ENCODE data around the gene ZNF552.
"Not testable (repeated sequence)": the region's sequence is repeated elsewhere in the genome, so short reads cannot be mapped to it uniquely, and the experiment has no call there.

ZNF552 gene

GRCh38 chr19:57818378-57818777, 3.7 kb upstream of the ZNF552 start:
- no peak for DNase-seq (ENCODE audit: low read depth)

- no peak for DNase-seq (ENCODE audit: low read depth)
Observed at GRCh38 chr19:57817976-57818375, 3.3 kb upstream of the ZNF552 start.

- no peak for DNase-seq (ENCODE audit: low read depth)
Observed at GRCh38 chr19:57816652-57817051, 1.9 kb upstream of the ZNF552 start.

GRCh38 chr19:57815247-57816075, 748 bp upstream of the ZNF552 start:
- no peak for DNase-seq (ENCODE audit: low read depth)

GRCh38 chr19:57813919-57814504, 701 bp downstream of the ZNF552 start:
- DNase-seq (ENCODE audit: low read depth) = no peak

GRCh38 chr19:57812975-57813820, 1.5 kb downstream of the ZNF552 start:
- not testable (repeated sequence) for DNase-seq (ENCODE audit: low read depth)

GRCh38 chr19:57812226-57812625, 2.5 kb downstream of the ZNF552 start:
- DNase-seq (ENCODE audit: low read depth) = peak; percentile 82

- peak; percentile 50 for DNase-seq (ENCODE audit: low read depth)
Observed at GRCh38 chr19:57810410-57811295, 4.1 kb downstream of the ZNF552 start.

- DNase-seq (ENCODE audit: low read depth) = peak; percentile 91
Observed at GRCh38 chr19:57807541-57807940, 7.2 kb downstream of the ZNF552 start.

- DNase-seq (ENCODE audit: low read depth) = peak; percentile 92
Observed at GRCh38 chr19:57803594-57804325, 11.0 kb downstream of the ZNF552 start.

GRCh38 chr19:57803265-57803593, 11.5 kb downstream of the ZNF552 start:
- no peak for DNase-seq (ENCODE audit: low read depth)

- DNase-seq (ENCODE audit: low read depth) = no peak
Observed at GRCh38 chr19:57802269-57802668, 12.4 kb downstream of the ZNF552 start.

- no peak for DNase-seq (ENCODE audit: low read depth)
Observed at GRCh38 chr19:57800696-57801095, 14.0 kb downstream of the ZNF552 start.

GRCh38 chr19:57796580-57796979, 18.1 kb downstream of the ZNF552 start:
- not testable (repeated sequence) for DNase-seq (ENCODE audit: low read depth)

GRCh38 chr19:57789288-57789687, 25.4 kb downstream of the ZNF552 start:
- no peak for DNase-seq (ENCODE audit: low read depth)

- no peak for DNase-seq (ENCODE audit: low read depth)
Observed at GRCh38 chr19:57788114-57788692, 26.5 kb downstream of the ZNF552 start.

- no peak for DNase-seq (ENCODE audit: low read depth)
Observed at GRCh38 chr19:57786906-57787305, 27.8 kb downstream of the ZNF552 start.

GRCh38 chr19:57786286-57786685, 28.4 kb downstream of the ZNF552 start:
- no peak for DNase-seq (ENCODE audit: low read depth)

GRCh38 chr19:57779220-57779845, 35.4 kb downstream of the ZNF552 start:
- DNase-seq (ENCODE audit: low read depth) = no peak

GRCh38 chr19:57778336-57778735, 36.4 kb downstream of the ZNF552 start:
- DNase-seq (ENCODE audit: low read depth) = no peak

All from amniotic epithelial cell (primary cell).